HG03442 (cell line): ENCODE data around the gene ARHGDIA.
"Not testable (repeated sequence)": the region's sequence is repeated elsewhere in the genome, so short reads cannot be mapped to it uniquely, and the experiment has no call there.

ENCODE experiments used
- ATAC-seq: cut with Tn5 transposase; IDR thresholded peaks from one replicate; pipeline ENCODE4 v1.9.1; 2021; ENCODE audit warnings: mild to moderate bottlenecking, moderate library complexity; ENCODE audit not compliant: unreplicated experiment

The ARHGDIA gene

GRCh38 chr17:81844887-81845286 is 26.2 kb downstream of the ARHGDIA start:
- ATAC-seq = no peak

GRCh38 chr17:81844327-81844851 is 26.7 kb downstream of the ARHGDIA start:
- no peak for ATAC-seq

GRCh38 chr17:81843713-81844326 is 27.3 kb downstream of the ARHGDIA start:
- no peak for ATAC-seq

GRCh38 chr17:81842725-81843504 is 28.2 kb downstream of the ARHGDIA start:
- ATAC-seq = no peak

DNA sequence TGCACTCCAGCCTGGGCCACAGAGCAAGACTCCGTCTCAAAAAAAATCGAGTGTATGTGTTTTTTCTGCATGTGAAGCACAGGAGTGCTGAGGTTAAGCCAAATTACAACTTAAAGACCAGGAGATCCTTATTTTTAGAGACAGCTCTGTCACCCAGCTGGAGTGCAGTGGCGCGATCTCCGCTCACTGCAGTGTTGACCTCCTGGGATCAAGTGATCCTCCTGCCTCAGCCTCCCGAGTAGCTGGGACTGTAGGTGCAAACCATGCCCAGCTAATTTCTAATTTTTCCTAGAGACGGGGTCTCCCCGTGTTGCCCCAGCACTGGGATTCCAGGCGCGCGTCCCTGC is 28.8 kb downstream of the ARHGDIA start:
- no peak for ATAC-seq

GRCh38 chr17:81841866-81842265 is 29.3 kb downstream of the ARHGDIA start:
- no peak for ATAC-seq

- ATAC-seq = no peak
These were observed 30.0 kb downstream of the ARHGDIA start for GRCh38 chr17:81840826-81841778.

DNA sequence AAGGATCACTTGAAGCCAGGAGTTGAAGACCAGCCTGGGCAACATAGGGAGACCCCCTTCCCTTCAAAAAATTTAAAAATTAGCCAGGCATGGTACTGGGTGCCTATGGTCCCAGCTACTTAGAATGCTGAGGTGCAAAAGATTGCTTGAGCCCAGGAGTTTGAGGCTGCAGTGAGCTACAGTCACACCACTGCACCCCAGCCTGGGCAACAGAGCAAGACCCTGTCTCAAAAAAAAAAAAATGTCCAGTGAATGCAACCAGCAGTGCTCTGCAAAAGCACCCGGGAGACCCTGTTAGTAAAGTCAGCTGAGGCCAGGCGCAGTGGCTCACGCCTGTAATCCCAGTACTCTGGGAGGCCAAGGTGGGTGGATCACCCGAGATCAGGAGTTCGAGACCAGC is 31.1 kb downstream of the ARHGDIA start:
- not testable (repeated sequence) for ATAC-seq

GRCh38 chr17:81839301-81839700 is 31.8 kb downstream of the ARHGDIA start:
- no peak for ATAC-seq

- ATAC-seq = no peak
These were observed 32.3 kb downstream of the ARHGDIA start for GRCh38 chr17:81838753-81839255.

- ATAC-seq = no peak
These were observed 33.5 kb downstream of the ARHGDIA start for GRCh38 chr17:81837641-81838040.

GRCh38 chr17:81834831-81835267 is 36.3 kb downstream of the ARHGDIA start, which contains the start of gene PPP1R27:
Gene PPP1R27 (minus strand): TSS chr17:81835050. CDS start chr17:81834953, 97 bp downstream.
- no peak for ATAC-seq

- ATAC-seq = no peak
These were observed 37.0 kb downstream of the ARHGDIA start for GRCh38 chr17:81833921-81834830.

GRCh38 chr17:81833160-81833920 is 37.8 kb downstream of the ARHGDIA start, which contains the start of gene MCRIP1:
Gene MCRIP1 (minus strand): TSS chr17:81833291. CDS start chr17:81824506, 8,785 bp downstream.
- ATAC-seq = peak; percentile 77

- ATAC-seq = peak; percentile 18
These were observed 38.5 kb downstream of the ARHGDIA start for GRCh38 chr17:81832608-81833159.

GRCh38 chr17:81831957-81832607 is 39.1 kb downstream of the ARHGDIA start:
- ATAC-seq = no peak

DNA sequence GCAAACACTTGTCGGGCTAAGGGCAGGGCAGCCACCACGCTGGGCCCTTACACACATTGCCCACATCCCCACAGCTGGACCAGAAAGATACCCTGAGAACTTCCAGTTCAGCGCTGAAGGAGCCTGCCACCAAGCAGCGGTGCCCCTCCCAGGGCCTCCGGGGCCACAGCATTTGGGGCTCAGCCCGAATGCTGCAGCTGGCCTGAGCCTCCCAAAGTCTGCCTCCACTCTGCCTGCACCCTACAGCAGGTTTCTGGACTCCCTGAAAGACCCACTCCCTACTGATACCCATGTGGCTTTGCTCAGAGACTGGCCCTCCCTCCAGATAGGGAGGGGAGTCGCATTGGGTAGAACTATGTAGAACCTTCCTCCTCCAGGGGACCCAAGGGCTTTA is 39.6 kb downstream of the ARHGDIA start:
- no peak for ATAC-seq

GRCh38 chr17:81829858-81830257 is 41.3 kb downstream of the ARHGDIA start:
- no peak for ATAC-seq
